NOMO-1 treated with dmso at 0.1 percent for 144 hours (cell line): Measurements from ENCODE around the gene DLGAP4.

Source experiments
- DNase-seq: peaks from one replicate; lab custom pipeline; 2025; ENCODE audit not compliant: unreplicated experiment; lab: John Stamatoyannopoulos, UW

DLGAP4 gene

GRCh38 chr20:36445847-36446246 lies 139.7 kb downstream of the DLGAP4 start:
- DNase-seq, result no peak

- DNase-seq, result no peak
These were observed 140.4 kb downstream of the DLGAP4 start for GRCh38 chr20:36446557-36446956.

- no peak for DNase-seq
These were observed 141.0 kb downstream of the DLGAP4 start for GRCh38 chr20:36447101-36447500.

GRCh38 chr20:36449663-36450062 lies 143.5 kb downstream of the DLGAP4 start:
- no peak for DNase-seq

- no peak for DNase-seq
These were observed 148.2 kb downstream of the DLGAP4 start for GRCh38 chr20:36454332-36454697.

GRCh38 chr20:36454698-36455427 lies 148.7 kb downstream of the DLGAP4 start:
- no peak for DNase-seq

- no peak for DNase-seq
These were observed 150.0 kb downstream of the DLGAP4 start for GRCh38 chr20:36455972-36456625.

GRCh38 chr20:36460648-36461599 lies 154.8 kb downstream of the DLGAP4 start:
- peak; percentile 91 for DNase-seq

- peak; percentile 41 for DNase-seq
These were observed 155.7 kb downstream of the DLGAP4 start for GRCh38 chr20:36461600-36462439.

- DNase-seq, result no peak
These were observed 156.5 kb downstream of the DLGAP4 start for GRCh38 chr20:36462440-36463211.

- no peak for DNase-seq
These were observed 157.3 kb downstream of the DLGAP4 start for GRCh38 chr20:36463212-36464061.

- no peak for DNase-seq
These were observed 159.3 kb downstream of the DLGAP4 start for GRCh38 chr20:36465109-36466080.

GRCh38 chr20:36466089-36466488 lies 159.9 kb downstream of the DLGAP4 start:
- DNase-seq, result no peak

GRCh38 chr20:36467076-36467999 lies 161.2 kb downstream of the DLGAP4 start:
- DNase-seq, result no peak

GRCh38 chr20:36468149-36469000 lies 162.2 kb downstream of the DLGAP4 start:
- no peak for DNase-seq

- DNase-seq, result no peak
These were observed 163.8 kb downstream of the DLGAP4 start for GRCh38 chr20:36469973-36470372.
